ENCODE data around the gene RIOK2. TPM values are rescaled to one million over a fixed set of nuclear protein-coding genes. Genes with fewer than 3 reads are reported as not detected.

The RIOK2 gene
- total and polyA plus RNA-seq, 2 donors from 2014 or later = 18.2 to 23.3 TPM

DNA sequence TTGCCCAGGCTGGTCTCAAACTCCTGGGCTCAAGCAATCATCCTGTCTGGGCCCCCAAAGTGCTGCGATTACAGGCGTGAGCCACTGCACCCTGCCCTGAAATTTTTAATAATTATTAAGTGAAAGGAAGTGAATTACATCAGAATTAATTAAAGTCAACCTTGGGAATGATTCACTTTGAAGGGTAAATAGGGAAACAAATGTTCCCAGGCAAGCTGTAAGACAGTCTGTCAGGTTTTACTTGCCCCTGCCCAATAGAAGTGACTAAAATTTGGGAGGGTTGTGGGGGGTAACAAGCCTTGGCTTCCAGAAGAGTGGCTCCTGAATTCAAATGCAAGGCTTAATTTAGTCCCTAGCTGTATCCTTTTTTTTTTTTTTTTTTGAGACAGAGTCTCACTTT lies 39.3 kb downstream of the RIOK2 start:
- TF ChIP-seq, protein P1, sequence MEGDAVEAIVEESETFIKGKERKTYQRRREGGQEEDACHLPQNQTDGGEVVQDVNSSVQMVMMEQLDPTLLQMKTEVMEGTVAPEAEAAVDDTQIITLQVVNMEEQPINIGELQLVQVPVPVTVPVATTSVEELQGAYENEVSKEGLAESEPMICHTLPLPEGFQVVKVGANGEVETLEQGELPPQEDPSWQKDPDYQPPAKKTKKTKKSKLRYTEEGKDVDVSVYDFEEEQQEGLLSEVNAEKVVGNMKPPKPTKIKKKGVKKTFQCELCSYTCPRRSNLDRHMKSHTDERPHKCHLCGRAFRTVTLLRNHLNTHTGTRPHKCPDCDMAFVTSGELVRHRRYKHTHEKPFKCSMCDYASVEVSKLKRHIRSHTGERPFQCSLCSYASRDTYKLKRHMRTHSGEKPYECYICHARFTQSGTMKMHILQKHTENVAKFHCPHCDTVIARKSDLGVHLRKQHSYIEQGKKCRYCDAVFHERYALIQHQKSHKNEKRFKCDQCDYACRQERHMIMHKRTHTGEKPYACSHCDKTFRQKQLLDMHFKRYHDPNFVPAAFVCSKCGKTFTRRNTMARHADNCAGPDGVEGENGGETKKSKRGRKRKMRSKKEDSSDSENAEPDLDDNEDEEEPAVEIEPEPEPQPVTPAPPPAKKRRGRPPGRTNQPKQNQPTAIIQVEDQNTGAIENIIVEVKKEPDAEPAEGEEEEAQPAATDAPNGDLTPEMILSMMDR (IDR thresholded peaks at IDR 0.05; ENCODE audit: borderline replicate concordance, extremely low read depth, insufficient read depth) = no peak
- Histone ChIP-seq H3K9ac (ENCODE audit: low read length in 3 of 3) (no peak overlapping the region), H3K27ac (ENCODE audit: low read depth in 2 of 2, low read length in 2 of 2) (no peak overlapping the region), H3K36me3 (ENCODE audit: control insufficient read depth in 2 of 3, insufficient read depth in 3 of 3, low read length in 3 of 3) (no peaks in the 10 kb centered on the region), H3K4me1 (ENCODE audit: control insufficient read depth in 2 of 3, insufficient read depth in 2 of 3, low read depth in 1 of 3, low read length in 3 of 3) (no peaks in the 10 kb centered on the region), H3K27me3 (ENCODE audit: control insufficient read depth, insufficient read depth, low read length) (no peaks in the 10 kb centered on the region), H3K4me3 (ENCODE audit: low read length in 3 of 3) (no peak overlapping the region), H3K9me3 (ENCODE audit: control insufficient read depth in 2 of 3, insufficient read depth in 1 of 3, low read length in 3 of 3) (no peaks in the 10 kb centered on the region)
- FAIRE-seq (no peak), DNase-seq (no peak)
- intact Hi-C loops (cut with DNase I) = no loop called here

DNA sequence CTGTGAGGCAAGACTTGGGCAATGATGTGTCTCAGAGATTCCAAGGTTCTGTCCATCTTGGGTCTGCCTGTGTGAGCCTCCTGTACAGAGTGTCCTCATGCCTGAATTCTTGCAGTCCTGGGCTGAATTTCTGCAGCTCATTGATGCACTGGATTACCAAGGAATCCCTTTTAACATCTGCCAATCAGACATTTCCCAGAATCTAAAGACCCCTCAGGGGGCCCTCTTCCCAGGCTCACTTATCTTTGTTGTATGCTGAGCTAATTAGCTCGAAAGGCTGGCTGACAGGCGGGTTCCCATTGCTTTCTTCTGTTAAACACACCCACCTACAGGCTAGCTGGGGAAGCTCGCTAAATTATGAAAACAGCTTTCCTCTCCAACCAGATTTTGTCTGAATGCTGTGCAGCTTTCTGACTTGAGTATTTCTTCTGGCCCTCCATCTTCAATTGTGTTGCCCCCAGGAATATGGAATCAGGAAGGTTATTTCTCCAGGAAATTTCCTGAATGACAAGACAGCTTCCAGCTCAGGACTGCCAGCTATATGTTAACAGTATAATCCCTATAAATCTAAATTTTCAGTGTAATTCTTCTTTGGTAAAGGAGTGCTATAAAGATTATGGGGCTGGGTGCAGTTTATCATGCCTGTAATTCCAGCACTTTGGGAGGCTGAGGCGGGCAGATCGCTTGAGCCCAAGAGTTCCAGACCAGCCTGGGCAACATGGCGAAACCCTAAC lies 40.4 kb downstream of the RIOK2 start, which contains the start of gene LIX1:
LIX1 (minus strand) TSS at position 91 of the 734 bp plus-strand sequence; CDS start at position 56, 35 bp downstream.
- Histone ChIP-seq H3K4me1 (ENCODE audit: control insufficient read depth in 2 of 3, insufficient read depth in 2 of 3, low read depth in 1 of 3, low read length in 3 of 3) (no peaks in the 10 kb centered on the region), H3K9me3 (ENCODE audit: control insufficient read depth in 2 of 3, insufficient read depth in 1 of 3, low read length in 3 of 3) (no peaks in the 10 kb centered on the region), H3K27me3 (ENCODE audit: control insufficient read depth, insufficient read depth, low read length) (no peaks in the 10 kb centered on the region), H3K27ac (ENCODE audit: low read depth in 2 of 2, low read length in 2 of 2) (no peak within 1 kb of the TSS), H3K4me3 (ENCODE audit: low read length in 3 of 3) (no peak within 1 kb of the TSS), H3K9ac (ENCODE audit: low read length in 3 of 3) (no peak within 1 kb of the TSS), H3K36me3 (ENCODE audit: control insufficient read depth in 2 of 3, insufficient read depth in 3 of 3, low read length in 3 of 3) (no peaks in the 10 kb centered on the region)
- intact Hi-C loops (cut with DNase I) = no loop called here
- TF ChIP-seq, protein P1 (IDR thresholded peaks at IDR 0.05; ENCODE audit: borderline replicate concordance, extremely low read depth, insufficient read depth) = peak; percentile 62
- DNase-seq (peak in 4 of 5 donors; percentile 62 to 85 (median 74)), FAIRE-seq (no peak)

DNA sequence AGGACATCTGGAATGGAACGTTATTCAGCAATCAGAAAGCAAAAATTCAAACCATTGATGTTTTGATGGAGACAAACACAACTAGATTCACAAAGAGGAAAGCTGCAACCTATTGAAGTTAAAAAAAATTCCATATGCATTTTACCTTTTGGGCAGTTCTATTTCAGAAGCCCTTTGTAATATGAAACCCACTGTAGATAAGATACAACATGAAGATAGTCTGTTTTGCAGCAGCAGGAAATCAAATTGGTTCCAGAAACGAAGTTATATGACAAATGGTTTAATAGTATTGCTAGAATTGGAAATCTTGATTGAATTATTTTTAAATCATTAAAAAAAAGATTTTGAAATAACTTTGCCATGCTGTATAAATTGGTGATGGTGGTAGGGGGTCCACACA lies 41.5 kb downstream of the RIOK2 start:
- TF ChIP-seq, protein P1 (IDR thresholded peaks at IDR 0.05; ENCODE audit: borderline replicate concordance, extremely low read depth, insufficient read depth) = no peak
- intact Hi-C loops (cut with DNase I) = no loop called here
- H3K9ac ChIP-seq (ENCODE audit: low read length in 3 of 3) = no peak overlapping the region
- DNase-seq = no peak
- H3K27ac ChIP-seq (ENCODE audit: low read depth in 2 of 2, low read length in 2 of 2) = no peak overlapping the region
- H3K36me3 ChIP-seq (ENCODE audit: control insufficient read depth in 2 of 3, insufficient read depth in 3 of 3, low read length in 3 of 3) = no peaks in the 10 kb centered on the region
- no peaks in the 10 kb centered on the region for H3K4me1 ChIP-seq (ENCODE audit: control insufficient read depth in 2 of 3, insufficient read depth in 2 of 3, low read depth in 1 of 3, low read length in 3 of 3)
- H3K9me3 ChIP-seq (ENCODE audit: control insufficient read depth in 2 of 3, insufficient read depth in 1 of 3, low read length in 3 of 3) = no peaks in the 10 kb centered on the region
- FAIRE-seq = no peak
- H3K4me3 ChIP-seq (ENCODE audit: low read length in 3 of 3) = no peak overlapping the region
- H3K27me3 ChIP-seq (ENCODE audit: control insufficient read depth, insufficient read depth, low read length) = no peaks in the 10 kb centered on the region

All from kidney (tissue), 14 donors.